ENCODE measurements around the gene RSRC1.
"Not testable (repeated sequence)": the region's sequence is repeated elsewhere in the genome, so short reads cannot be mapped to it uniquely, and the experiment has no call there.

The RSRC1 gene

GRCh38 chr3:158456114-158456513 lies 346.2 kb downstream of the RSRC1 start:
- DNase-seq: no peak

DNA sequence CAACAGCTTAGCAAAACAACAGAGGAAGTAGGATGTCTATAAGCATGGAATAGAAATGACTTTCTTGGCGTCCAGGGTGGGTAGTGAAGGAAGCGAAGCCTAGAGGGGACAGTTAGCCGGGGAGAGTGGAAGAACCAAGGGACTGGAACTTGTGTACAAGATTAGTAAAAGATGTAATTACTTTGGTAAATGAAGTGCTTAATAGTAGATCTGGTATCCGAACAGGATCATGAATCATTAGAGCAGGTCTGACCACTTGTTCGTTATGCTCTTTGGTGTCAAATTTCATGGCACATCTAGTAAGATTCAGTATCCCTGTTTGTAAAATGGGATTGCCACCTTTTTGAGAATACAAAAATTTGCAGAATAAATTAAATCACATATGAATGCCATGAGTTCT lies 348.6 kb downstream of the RSRC1 start:
- DNase-seq: no peak

DNA sequence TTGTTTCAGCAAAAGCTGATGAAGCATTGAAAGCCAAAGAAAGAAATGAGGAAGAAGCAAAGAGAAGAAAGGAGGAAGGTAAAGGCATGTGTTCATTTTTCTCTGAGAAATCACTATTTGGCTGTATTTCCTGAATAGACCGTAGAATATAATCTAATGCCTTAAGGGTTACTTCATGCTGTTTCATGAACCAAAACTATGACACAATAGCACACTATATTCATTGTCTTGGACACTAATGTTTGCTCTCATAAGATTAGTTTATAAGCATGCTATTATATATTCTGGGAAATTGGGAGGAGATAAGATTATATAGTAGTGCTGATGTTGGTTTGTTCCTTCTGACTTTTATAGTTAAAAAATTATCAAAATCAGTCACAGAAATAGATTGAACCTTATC lies 351.0 kb downstream of the RSRC1 start:
- no peak for DNase-seq

- DNase-seq: no peak
Observed at GRCh38 chr3:158463556-158463955, 353.7 kb downstream of the RSRC1 start.

DNA sequence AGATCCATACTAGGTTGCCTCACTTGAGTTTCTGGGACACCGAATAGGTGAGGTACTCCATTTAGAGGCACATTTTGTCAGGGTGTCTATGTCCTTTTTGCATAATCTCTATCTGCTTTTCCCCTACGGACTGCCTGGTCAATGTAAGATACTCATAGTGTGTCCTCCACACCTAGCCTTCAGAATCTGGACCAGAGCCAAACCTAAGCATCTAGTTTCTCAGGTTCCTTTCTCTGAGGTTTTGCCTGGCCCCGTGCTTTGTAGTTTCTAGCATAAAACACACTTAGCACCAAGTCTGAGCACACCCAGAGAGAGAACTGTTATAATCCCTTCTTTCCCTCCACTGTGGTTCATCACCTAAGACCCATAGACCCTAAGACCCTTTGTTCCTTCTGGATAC lies 355.2 kb downstream of the RSRC1 start:
- no peak for DNase-seq

DNA sequence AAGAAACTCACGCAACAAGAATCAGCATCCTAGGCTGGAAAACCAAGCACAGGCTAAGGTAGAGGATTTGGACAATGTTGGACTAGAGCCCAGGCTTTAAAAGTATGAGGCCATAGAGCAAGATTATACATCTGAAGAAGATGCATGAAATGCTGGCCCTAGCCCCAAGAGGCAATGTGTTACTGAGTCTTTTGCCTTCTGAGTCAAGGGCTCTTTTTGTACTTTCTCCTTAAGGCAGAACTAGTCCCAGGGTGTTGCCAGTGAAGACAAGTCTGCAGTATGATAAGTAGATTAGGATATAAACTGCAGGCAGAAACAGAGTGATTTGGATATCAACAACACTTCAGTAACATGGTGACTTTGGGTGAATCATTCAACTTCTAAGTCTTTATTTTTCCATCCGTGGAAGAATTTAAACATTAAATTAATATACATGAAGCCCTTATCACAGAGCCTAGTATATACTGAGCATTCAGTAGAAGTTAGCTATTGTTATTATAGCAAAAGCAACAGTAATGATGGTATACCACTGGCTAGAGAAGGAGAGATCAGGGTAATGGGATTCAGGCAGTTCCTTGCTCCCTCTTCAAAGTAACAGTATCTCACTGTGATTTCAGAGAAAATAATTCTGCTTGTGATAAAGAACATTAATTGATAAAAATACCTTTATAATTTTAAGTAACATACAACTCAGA lies 361.2 kb downstream of the RSRC1 start:
- no peak for DNase-seq

DNA sequence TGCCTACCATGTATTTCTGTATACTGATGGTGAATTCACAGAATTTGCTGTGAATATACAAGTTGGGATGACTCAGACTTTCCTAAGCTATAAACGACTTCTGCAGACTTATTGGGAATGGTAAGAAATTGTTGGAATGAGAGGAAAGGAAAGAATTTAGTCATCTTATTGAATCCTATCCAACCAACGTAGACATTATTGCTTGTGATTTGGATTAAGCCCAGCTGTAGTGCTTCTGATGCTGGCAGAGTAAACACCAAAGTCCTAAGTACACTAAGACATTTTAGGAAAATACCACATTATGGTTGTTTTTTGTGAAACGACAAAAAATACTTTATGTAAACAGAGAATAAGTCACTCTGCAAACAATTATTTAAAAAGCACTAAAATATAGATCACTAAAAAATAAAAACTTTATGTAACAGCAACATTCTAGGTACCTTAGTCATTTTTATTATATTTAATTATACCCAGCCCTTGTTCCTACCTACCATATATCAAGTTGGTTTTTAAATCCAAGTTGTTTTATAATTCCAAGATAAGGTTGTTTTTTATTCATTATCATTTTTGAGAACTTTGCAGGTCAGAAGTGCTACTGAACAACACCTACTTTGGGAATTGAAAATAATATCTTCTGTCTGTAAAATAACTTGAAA lies 361.9 kb downstream of the RSRC1 start:
- DNase-seq: no peak

DNA sequence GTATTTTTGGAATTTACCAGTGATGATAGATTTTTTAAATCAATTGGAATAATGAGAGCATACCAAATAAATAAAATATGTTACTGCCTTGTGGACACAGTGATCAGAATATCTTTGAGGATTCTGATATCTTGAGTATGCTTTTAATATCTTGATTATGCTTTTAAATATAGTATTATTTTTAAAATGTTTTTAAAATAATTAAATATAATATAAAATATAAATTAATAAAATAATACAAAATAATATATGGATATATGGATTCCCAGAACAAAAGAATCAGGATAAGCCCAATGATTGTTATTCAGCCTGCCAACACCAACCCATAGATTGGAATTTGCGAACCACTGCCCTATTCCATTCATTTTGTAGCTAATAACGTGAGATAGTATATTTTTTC lies 369.2 kb downstream of the RSRC1 start:
- DNase-seq: no peak

GRCh38 chr3:158483701-158484235 lies 373.9 kb downstream of the RSRC1 start:
- no peak for DNase-seq

GRCh38 chr3:158486200-158486599 lies 376.3 kb downstream of the RSRC1 start:
- no peak for DNase-seq

DNA sequence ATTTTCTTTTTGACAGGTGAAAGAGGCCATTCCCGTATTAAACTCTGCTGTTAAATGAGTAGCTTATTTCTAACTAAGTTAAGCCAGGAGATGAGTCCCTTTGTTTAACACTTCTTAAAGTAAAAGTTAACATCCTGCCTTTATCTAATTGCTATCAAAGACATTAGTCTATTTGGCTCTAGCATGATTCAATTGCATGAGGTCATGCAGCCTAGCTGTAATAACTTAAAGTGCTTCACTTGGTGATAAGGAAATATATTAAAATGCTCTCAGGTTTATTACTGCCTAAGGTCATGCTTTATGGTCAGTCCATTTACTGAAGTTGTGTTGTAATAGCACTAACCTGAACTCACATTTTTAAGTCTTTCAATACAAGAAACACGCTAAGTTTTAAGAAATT lies 378.8 kb downstream of the RSRC1 start:
- no peak for DNase-seq

DNA sequence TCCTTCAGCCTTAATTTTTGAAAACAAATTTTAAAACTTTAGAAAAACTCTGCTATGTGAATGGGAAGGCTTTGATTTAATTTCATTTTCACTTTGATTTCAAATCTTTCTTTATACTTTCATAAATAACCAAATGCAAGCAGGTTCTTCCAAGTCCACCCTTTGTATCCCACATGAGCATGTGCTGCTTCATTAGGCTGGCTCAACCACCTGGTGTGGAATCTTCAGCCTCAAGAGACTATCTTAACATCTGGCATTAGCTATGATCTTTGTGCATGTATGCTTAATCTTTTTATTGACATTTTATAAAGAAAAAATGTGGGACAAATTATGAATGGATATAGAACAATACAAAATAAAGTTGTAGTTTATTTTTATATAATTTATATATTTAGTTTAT lies 379.3 kb downstream of the RSRC1 start:
- DNase-seq: no peak

GRCh38 chr3:158491968-158492367 lies 382.1 kb downstream of the RSRC1 start:
- peak in 1 of 51 donors; percentile 6 for DNase-seq

DNA sequence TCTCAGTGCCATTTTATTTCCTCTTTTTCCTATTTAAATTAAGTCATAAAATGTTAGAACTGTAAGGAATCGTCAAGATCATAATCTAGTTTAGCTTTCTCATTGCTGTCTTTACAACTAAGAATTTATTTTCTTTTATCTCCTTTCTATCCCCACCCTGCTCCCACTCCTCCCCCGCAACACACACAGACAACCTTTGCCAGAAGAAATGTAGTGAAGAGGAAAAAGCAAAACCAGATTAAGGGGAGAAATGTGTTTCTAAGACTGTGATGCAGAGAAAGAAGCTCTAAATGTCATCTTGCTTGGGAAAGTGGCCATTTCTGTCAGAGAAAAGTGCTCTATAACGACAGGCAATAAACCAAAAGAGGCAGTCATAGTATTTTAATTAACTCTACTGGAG lies 382.8 kb downstream of the RSRC1 start:
- DNase-seq: peak in 1 of 51 donors; percentile 0

- DNase-seq: no peak
Observed at GRCh38 chr3:158493931-158494330, 384.0 kb downstream of the RSRC1 start.

DNA sequence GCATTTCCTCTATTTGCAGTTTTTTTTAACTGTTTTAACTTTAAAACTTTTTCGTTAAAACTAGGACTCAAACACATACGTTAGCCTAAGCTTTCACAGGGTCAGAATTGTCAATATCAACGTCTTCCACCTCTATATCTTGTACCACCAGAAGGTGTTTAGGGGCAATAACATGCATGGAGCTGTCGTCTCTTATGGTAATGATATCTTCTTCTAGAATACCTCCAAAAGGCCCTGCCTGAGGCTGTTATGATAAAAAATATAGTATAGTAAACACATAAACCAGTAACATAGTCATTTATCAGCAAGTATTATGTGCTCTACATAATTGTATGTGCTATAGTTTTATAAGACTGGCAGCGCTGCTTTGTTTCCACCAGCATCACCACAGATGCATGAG lies 384.8 kb downstream of the RSRC1 start:
- no peak for DNase-seq

- DNase-seq: not testable (repeated sequence)
Observed at GRCh38 chr3:158495398-158495902, 385.6 kb downstream of the RSRC1 start.

GRCh38 chr3:158505117-158505516 lies 395.2 kb downstream of the RSRC1 start:
- DNase-seq: no peak

- DNase-seq: no peak
Observed at GRCh38 chr3:158506456-158506855, 396.6 kb downstream of the RSRC1 start.

DNA sequence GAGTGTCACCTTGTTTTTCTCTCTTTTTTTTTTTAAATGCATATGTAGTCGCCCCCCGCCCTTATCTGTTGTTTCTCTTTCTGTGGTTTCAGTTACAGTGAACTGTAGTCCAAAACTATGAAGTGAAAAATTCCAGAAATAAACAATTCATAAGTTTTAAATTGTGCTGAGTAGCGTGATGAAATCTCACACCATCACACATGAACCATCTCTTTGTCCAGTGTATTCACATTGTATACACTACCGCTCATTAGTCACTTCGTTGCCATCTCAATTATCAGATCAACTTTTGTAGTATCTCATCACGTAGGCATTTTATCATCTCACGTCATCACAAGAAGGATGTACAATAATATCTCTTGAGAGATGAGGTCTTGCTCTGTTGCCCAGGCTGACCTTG lies 398.6 kb downstream of the RSRC1 start:
- DNase-seq: no peak

- DNase-seq: no peak
Observed at GRCh38 chr3:158509891-158510290, 400.0 kb downstream of the RSRC1 start.

- DNase-seq: not testable (repeated sequence)
Observed at GRCh38 chr3:158516729-158517128, 406.8 kb downstream of the RSRC1 start.

DNA sequence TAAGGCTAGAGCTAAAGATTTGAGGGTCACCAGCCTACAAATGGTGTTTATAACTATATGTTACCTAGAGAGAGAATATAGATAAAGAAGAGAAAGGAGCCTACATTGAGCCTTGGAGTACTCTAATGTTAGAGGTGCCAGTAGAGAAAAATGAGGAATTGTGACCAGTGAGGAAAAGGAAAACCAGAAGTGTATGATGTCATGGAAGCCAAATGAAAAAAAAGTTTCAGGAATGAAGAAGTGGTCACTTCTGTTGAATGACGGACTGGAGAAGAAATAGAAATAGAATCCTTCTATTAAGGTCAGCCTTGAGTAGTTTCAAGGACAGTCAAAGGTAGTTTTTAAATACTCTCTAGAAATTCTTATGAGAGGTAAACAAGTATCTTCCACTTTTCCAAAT lies 409.9 kb downstream of the RSRC1 start:
- DNase-seq: no peak
